GM19468 (cell line): ENCODE measurements around the gene CHL1.

Experiments used
- ATAC-seq: cut with Tn5 transposase; IDR thresholded peaks from one replicate; pipeline ENCODE4 v1.9.1; 2021; ENCODE audit warnings: mild to moderate bottlenecking, moderate library complexity, moderate number of reproducible peaks; ENCODE audit not compliant: unreplicated experiment; ENCODE audit errors: extremely low read depth

The CHL1 gene

GRCh38 chr3:325495-325894 lies 128.9 kb downstream of the CHL1 start:
- no peak for ATAC-seq

- no peak for ATAC-seq
Measured at GRCh38 chr3:330494-331115, 134.0 kb downstream of the CHL1 start.

GRCh38 chr3:331881-332280 lies 135.3 kb downstream of the CHL1 start:
- ATAC-seq, result no peak

- ATAC-seq, result no peak
Measured at GRCh38 chr3:332701-333100, 136.1 kb downstream of the CHL1 start.

GRCh38 chr3:335240-335639 lies 138.7 kb downstream of the CHL1 start:
- no peak for ATAC-seq

GRCh38 chr3:339351-339750 lies 142.8 kb downstream of the CHL1 start:
- no peak for ATAC-seq

- no peak for ATAC-seq
Measured at GRCh38 chr3:341998-342397, 145.4 kb downstream of the CHL1 start.

GRCh38 chr3:346186-346585 lies 149.6 kb downstream of the CHL1 start:
- no peak for ATAC-seq

GRCh38 chr3:347581-347980 lies 151.0 kb downstream of the CHL1 start:
- ATAC-seq, result no peak

GRCh38 chr3:350871-351371 lies 154.4 kb downstream of the CHL1 start:
- no peak for ATAC-seq

GRCh38 chr3:352599-352998 lies 156.0 kb downstream of the CHL1 start:
- ATAC-seq, result no peak

- no peak for ATAC-seq
Measured at GRCh38 chr3:353191-353739, 156.7 kb downstream of the CHL1 start.

GRCh38 chr3:354432-354831 lies 157.9 kb downstream of the CHL1 start:
- ATAC-seq, result no peak

GRCh38 chr3:355622-356021 lies 159.1 kb downstream of the CHL1 start:
- ATAC-seq, result peak; percentile 42

GRCh38 chr3:356952-357351 lies 160.4 kb downstream of the CHL1 start:
- no peak for ATAC-seq

- ATAC-seq, result peak; percentile 36
Measured at GRCh38 chr3:359672-360071, 163.1 kb downstream of the CHL1 start.

GRCh38 chr3:362681-363338 lies 166.2 kb downstream of the CHL1 start:
- ATAC-seq, result no peak

GRCh38 chr3:364287-364686 lies 167.7 kb downstream of the CHL1 start:
- ATAC-seq, result no peak

GRCh38 chr3:365268-365667 lies 168.7 kb downstream of the CHL1 start:
- no peak for ATAC-seq

- peak; percentile 47 for ATAC-seq
Measured at GRCh38 chr3:366253-366652, 169.7 kb downstream of the CHL1 start.

GRCh38 chr3:373193-373779 lies 176.7 kb downstream of the CHL1 start:
- ATAC-seq, result no peak
